Mesodermal cell (in vitro differentiated cells): Measurements from ENCODE around the gene DNAJB6.
"Not testable (repeated sequence)": the region's sequence is repeated elsewhere in the genome, so short reads cannot be mapped to it uniquely, and the experiment has no call there.

Source experiments
- H3K27ac ChIP-seq: 2 replicates; pipeline ENCODE4 v1.7.0; 2013; ENCODE audit warnings: mild to moderate bottlenecking, low read depth, low read length, moderate library complexity; ENCODE audit not compliant: severe bottlenecking
- H3K36me3 ChIP-seq: 2 replicates; pipeline ENCODE4 v1.7.1; 2013; ENCODE audit warnings: mild to moderate bottlenecking, low read length, moderate library complexity; ENCODE audit not compliant: control insufficient read depth, insufficient read depth
- H3K4me1 ChIP-seq: one replicate; pipeline ENCODE4 v1.7.1; 2013; ENCODE audit warnings: mild to moderate bottlenecking, low read length; ENCODE audit not compliant: insufficient read depth, control insufficient read depth, poor library complexity, severe bottlenecking
- H3K4me3 ChIP-seq: 2 replicates; pipeline ENCODE4 v1.7.0; 2013; ENCODE audit warnings: low read length, control low read depth, mild to moderate bottlenecking; ENCODE audit not compliant: insufficient read depth, poor library complexity, severe bottlenecking; ENCODE audit errors: extremely low read depth
- H3K9me3 ChIP-seq: 2 replicates; pipeline ENCODE4 v1.7.1; 2013; ENCODE audit warnings: mild to moderate bottlenecking, low read length, moderate library complexity; ENCODE audit not compliant: control insufficient read depth
- WGBS, 2 experiments: methylation state at CpG; one replicate each; pipeline ENCODE4 v1.1.5; 2013; ENCODE audit warnings: missing lambda C conversion rate in 2 of 2; ENCODE audit not compliant: insufficient coverage in 2 of 2; 5-methylcytosine and 5-hydroxymethylcytosine counted together

DNAJB6 gene

GRCh38 chr7:157329447-157329846, 7.4 kb upstream of the DNAJB6 start:
- 93 to 94% methylated on average over 12 of the region's 12 CpGs for WGBS, 2 experiments
- H3K9me3 ChIP-seq: no peaks in the 10 kb centered on the region

GRCh38 chr7:157330567-157330966, 6.2 kb upstream of the DNAJB6 start:
- not testable (repeated sequence) for H3K9me3 ChIP-seq, H3K27ac ChIP-seq, H3K4me3 ChIP-seq, H3K4me1 ChIP-seq, H3K36me3 ChIP-seq
- 78 to 89% methylated on average over 5 to 9 of the region's 10 CpGs for WGBS, 2 experiments

More at GRCh38 chr7:157329447-157329846, 7.4 kb upstream of the DNAJB6 start:
- H3K36me3 ChIP-seq: no peaks in the 10 kb centered on the region
- no peak overlapping the region for H3K4me3 ChIP-seq
- H3K27ac ChIP-seq: no peak overlapping the region
- no peaks in the 10 kb centered on the region for H3K4me1 ChIP-seq

GRCh38 chr7:157331049-157331448, 5.8 kb upstream of the DNAJB6 start:
- H3K9me3 ChIP-seq, H3K36me3 ChIP-seq, H3K4me1 ChIP-seq, H3K27ac ChIP-seq, H3K4me3 ChIP-seq: not testable (repeated sequence)
- 100% methylated on average over 1 of the region's 7 CpGs; no CpG with 5 or more reads in 1 of the 2 experiments for WGBS, 2 experiments

- no peak overlapping the region for H3K27ac ChIP-seq
- peaks cover 2% of the 10 kb centered on the region for H3K36me3 ChIP-seq
- 97 to 99% methylated on average over 4 to 5 of the region's 5 CpGs for WGBS, 2 experiments
- H3K9me3 ChIP-seq: no peaks in the 10 kb centered on the region
- peaks cover 14% of the 10 kb centered on the region for H3K4me1 ChIP-seq
- H3K4me3 ChIP-seq: no peak overlapping the region
These were observed 1.6 kb upstream of the DNAJB6 start for GRCh38 chr7:157335236-157335635.

- WGBS, 2 experiments: 64 to 67% methylated on average over 10 to 11 of the region's 11 CpGs
- H3K9me3 ChIP-seq: no peaks in the 10 kb centered on the region
- H3K36me3 ChIP-seq: peaks cover 6% of the 10 kb centered on the region
- no peak overlapping the region for H3K27ac ChIP-seq
- peaks cover 14% of the 10 kb centered on the region for H3K4me1 ChIP-seq
- H3K4me3 ChIP-seq: peak overlapping the region; percentile 86
These were observed 817 bp upstream of the DNAJB6 start for GRCh38 chr7:157335991-157336382.

GRCh38 chr7:157337316-157338149, 729 bp downstream of the DNAJB6 start:
- peak overlapping the region; percentile 97 for H3K27ac ChIP-seq
- peak overlapping the region; percentile 86 for H3K4me3 ChIP-seq
- no peaks in the 10 kb centered on the region for H3K9me3 ChIP-seq
- WGBS, 2 experiments: 0 to 1% methylated on average over 35 to 55 of the region's 59 CpGs
- peaks cover 14% of the 10 kb centered on the region for H3K4me1 ChIP-seq
- peaks cover 6% of the 10 kb centered on the region for H3K36me3 ChIP-seq

- no peak overlapping the region for H3K27ac ChIP-seq
- H3K36me3 ChIP-seq: peaks cover 21% of the 10 kb centered on the region
- H3K4me3 ChIP-seq: no peak overlapping the region
- H3K9me3 ChIP-seq: no peaks in the 10 kb centered on the region
- WGBS, 2 experiments: 62 to 69% methylated on average over 22 to 24 of the region's 25 CpGs
- peaks cover 14% of the 10 kb centered on the region for H3K4me1 ChIP-seq
These were observed 3.2 kb downstream of the DNAJB6 start for GRCh38 chr7:157339777-157340677.

- peaks cover 14% of the 10 kb centered on the region for H3K4me1 ChIP-seq
- 100% methylated on average over 5 to 6 of the region's 11 CpGs for WGBS, 2 experiments
- no peaks in the 10 kb centered on the region for H3K9me3 ChIP-seq
- no peak overlapping the region for H3K27ac ChIP-seq
- peaks cover 39% of the 10 kb centered on the region for H3K36me3 ChIP-seq
- H3K4me3 ChIP-seq: no peak overlapping the region
These were observed 10.6 kb downstream of the DNAJB6 start for GRCh38 chr7:157347217-157347904.

- Histone ChIP-seq H3K4me1 (peaks cover 17% of the 10 kb centered on the region), H3K9me3 (no peaks in the 10 kb centered on the region), H3K4me3 (no peak overlapping the region), H3K36me3 (peaks cover 36% of the 10 kb centered on the region), H3K27ac (no peak overlapping the region)
- WGBS, 2 experiments: 82 to 97% methylated on average over 6 to 8 of the region's 11 CpGs
These were observed 11.7 kb downstream of the DNAJB6 start for GRCh38 chr7:157348548-157348947.

- Histone ChIP-seq H3K9me3 (no peaks in the 10 kb centered on the region), H3K27ac (no peak overlapping the region), H3K4me1 (peaks cover 19% of the 10 kb centered on the region), H3K4me3 (no peak overlapping the region), H3K36me3 (peaks cover 48% of the 10 kb centered on the region)
- 87 to 90% methylated on average over 2 to 4 of the region's 6 CpGs for WGBS, 2 experiments
These were observed 15.7 kb downstream of the DNAJB6 start for GRCh38 chr7:157352516-157352915.
